T47D (cell line): ENCODE data around the gene GUCA1A.
"Not testable (repeated sequence)": the region's sequence is repeated elsewhere in the genome, so short reads cannot be mapped to it uniquely, and the experiment has no call there.

ENCODE experiments used
- DNase-seq, 2 experiments: peaks; one replicate each; pipeline versions ENCODE4 v3.0.0 to v3.0.0-alpha.2; 2011 to 2012; ENCODE audit warnings: low read depth in 1 of 2, low spot score in 1 of 2
- JUND ChIP-seq: IDR thresholded peaks from 2 replicates; pipeline ENCODE4 v1.6.1; 2012; ENCODE audit warnings: low read depth
- in situ Hi-C: cut with HindIII; loops from 2 replicates; pipeline ENCODE4 v1.10.0; 2016; ENCODE audit warnings: low sequenced_read_pairs, low pct_unique_long_range_greater_than_20kb

Gene GUCA1A

GRCh38 chr6:42171813-42172581 is 1.2 kb upstream of the GUCA1A start:
- in situ Hi-C loops = no loop called here
- no peak for DNase-seq
- TF ChIP-seq JUND = no peak

- in situ Hi-C loops = no loop called here
- no peak for TF ChIP-seq JUND
- peak in 1 of 2 experiments; percentile 42 for DNase-seq
These were observed 2.7 kb downstream of the GUCA1A start for GRCh38 chr6:42175860-42176259.

GRCh38 chr6:42176981-42177380 is 3.8 kb downstream of the GUCA1A start:
- no peak for DNase-seq
- TF ChIP-seq JUND = no peak
- in situ Hi-C loops = no loop called here

GRCh38 chr6:42177514-42178364 is 4.6 kb downstream of the GUCA1A start:
- in situ Hi-C loops = no loop called here
- no peak for TF ChIP-seq JUND
- no peak for DNase-seq

GRCh38 chr6:42179261-42179944 is 6.2 kb downstream of the GUCA1A start:
- in situ Hi-C loops = no loop called here
- no peak for TF ChIP-seq JUND
- DNase-seq = no peak

GRCh38 chr6:42179945-42180313 is 6.8 kb downstream of the GUCA1A start:
- no peak for TF ChIP-seq JUND
- DNase-seq = no peak
- in situ Hi-C loops = no loop called here

GRCh38 chr6:42182101-42182500 is 8.9 kb downstream of the GUCA1A start:
- no peak for TF ChIP-seq JUND
- in situ Hi-C loops = no loop called here
- no peak for DNase-seq

GRCh38 chr6:42184475-42184874 is 11.3 kb downstream of the GUCA1A start:
- in situ Hi-C loops = no loop called here
- no peak for DNase-seq
- TF ChIP-seq JUND = no peak

- no peak for TF ChIP-seq JUND
- in situ Hi-C loops = no loop called here
- no peak for DNase-seq
These were observed 12.4 kb downstream of the GUCA1A start for GRCh38 chr6:42185597-42185996.

- TF ChIP-seq JUND = no peak
- in situ Hi-C loops = no loop called here
- no peak for DNase-seq
These were observed 15.2 kb downstream of the GUCA1A start for GRCh38 chr6:42188406-42188805.

- TF ChIP-seq JUND = no peak
- no peak for DNase-seq
These were observed 17.5 kb downstream of the GUCA1A start for GRCh38 chr6:42190554-42191183.

GRCh38 chr6:42192385-42192784 is 19.2 kb downstream of the GUCA1A start:
- DNase-seq, in situ Hi-C loops: not testable (repeated sequence)

More at GRCh38 chr6:42190554-42191183, 17.5 kb downstream of the GUCA1A start:
- in situ Hi-C loops = no loop called here
